Stimulated activated naive CD8-positive, alpha-beta T cell treated with anti-CD3 and anti-CD28 coated beads, Interleukin-15, amount 100 ng/mL, for 72 hours (primary cell): Measurements from ENCODE around the gene UNC119.
"Not testable (repeated sequence)": the region's sequence is repeated elsewhere in the genome, so short reads cannot be mapped to it uniquely, and the experiment has no call there.

Experiments
- ATAC-seq: fragments of 150-1000 bp; cut with Tn5 transposase; 2 replicates; pipeline ENCODE4 v1.10.0; 2021; ENCODE audit warnings: mild to moderate bottlenecking, moderate library complexity
- DNase-seq, 2 donors: peaks; one replicate each; pipeline ENCODE4 v3.0.0; 2021 to 2022
- H3K27ac Mint-ChIP-seq, 2 donors: one replicate each; pipeline ENCODE4 v1.8.0; 2022; ENCODE audit warnings: mild to moderate bottlenecking in 2 of 2, mixed read lengths in 2 of 2, moderate library complexity in 2 of 2
- H3K27me3 Mint-ChIP-seq: one replicate; pipeline ENCODE4 v1.8.0; 2022; ENCODE audit warnings: mixed read lengths
- H3K4me1 Mint-ChIP-seq: one replicate; pipeline ENCODE4 v1.8.0; 2022; ENCODE audit warnings: mild to moderate bottlenecking, mixed read lengths
- H3K4me3 Mint-ChIP-seq, 2 donors: one replicate each; pipeline ENCODE4 v1.8.0; 2022; ENCODE audit warnings: mild to moderate bottlenecking in 2 of 2, mixed read lengths in 2 of 2, moderate library complexity in 1 of 2
- H3K9me3 Mint-ChIP-seq, 2 donors: one replicate each; pipeline ENCODE4 v1.8.0; 2022; ENCODE audit warnings: mixed read lengths in 2 of 2

UNC119 gene

DNA sequence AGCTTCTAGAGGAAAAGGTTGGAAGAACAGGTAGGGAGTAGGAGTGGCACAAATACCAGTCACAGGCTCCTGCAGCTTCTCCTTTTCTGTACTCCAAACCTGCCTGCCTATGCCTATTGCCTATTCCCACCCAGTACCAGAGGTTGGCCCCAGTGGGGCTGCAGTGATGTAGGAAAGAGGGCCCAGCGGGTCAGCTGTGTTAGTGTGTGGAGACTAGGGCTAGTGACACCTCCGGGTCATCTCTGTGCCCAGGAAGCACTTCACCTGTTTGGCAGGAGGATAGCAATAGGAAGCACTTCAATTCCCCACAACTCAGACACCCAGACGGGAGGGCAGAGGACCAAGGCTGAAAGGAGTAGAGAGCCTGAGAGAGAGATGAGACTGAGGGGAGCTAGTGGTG, 23.6 kb upstream of the UNC119 start:
- not testable (repeated sequence) for H3K9me3 Mint-ChIP-seq, H3K27me3 Mint-ChIP-seq, ATAC-seq, DNase-seq
- Mint-ChIP-seq H3K27ac (peak overlapping the region in 1 of 2 donors; percentile 83), H3K4me1 (peaks cover 51% of the 10 kb centered on the region), H3K4me3 (peak overlapping the region; percentile 79 to 89)

DNA sequence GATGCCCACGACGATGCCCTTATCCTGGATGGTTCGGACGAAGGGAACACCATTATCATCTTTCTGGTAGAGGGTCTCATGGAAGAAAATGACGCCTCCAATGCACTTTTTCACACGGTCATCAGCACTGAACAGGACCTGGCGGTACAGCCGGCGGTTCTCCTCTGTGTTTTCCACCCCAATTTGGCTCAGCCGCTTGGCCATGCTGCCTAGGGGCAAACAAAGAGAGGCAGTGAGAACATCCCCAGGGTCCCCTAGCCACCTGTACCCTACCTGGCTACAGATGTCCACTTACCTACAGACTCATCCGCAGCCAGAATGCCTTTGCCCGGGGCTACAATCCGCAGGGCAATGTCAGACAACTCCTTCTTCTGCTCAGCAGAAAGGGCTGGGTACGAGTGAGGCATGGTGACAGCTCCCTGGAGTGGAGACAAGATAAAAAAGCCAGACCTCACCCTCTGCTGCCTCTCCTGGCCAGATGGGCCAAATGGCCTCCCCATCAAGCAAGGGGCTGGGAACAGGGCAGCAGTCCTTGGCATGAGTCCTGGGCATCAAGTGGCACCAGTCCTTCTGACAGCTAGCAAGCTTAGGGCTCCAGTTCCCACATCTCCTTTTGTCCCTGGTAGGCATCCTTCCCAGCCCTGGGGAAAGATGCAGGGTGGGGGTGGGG, 22.8 kb upstream of the UNC119 start:
- no peaks in the 10 kb centered on the region for H3K27me3 Mint-ChIP-seq
- no peak overlapping the region for H3K27ac Mint-ChIP-seq
- ATAC-seq (no peak), DNase-seq (no peak)
- H3K4me1 Mint-ChIP-seq: peaks cover 56% of the 10 kb centered on the region
- H3K9me3 Mint-ChIP-seq: no peaks in the 10 kb centered on the region
- H3K4me3 Mint-ChIP-seq: no peak overlapping the region

DNA sequence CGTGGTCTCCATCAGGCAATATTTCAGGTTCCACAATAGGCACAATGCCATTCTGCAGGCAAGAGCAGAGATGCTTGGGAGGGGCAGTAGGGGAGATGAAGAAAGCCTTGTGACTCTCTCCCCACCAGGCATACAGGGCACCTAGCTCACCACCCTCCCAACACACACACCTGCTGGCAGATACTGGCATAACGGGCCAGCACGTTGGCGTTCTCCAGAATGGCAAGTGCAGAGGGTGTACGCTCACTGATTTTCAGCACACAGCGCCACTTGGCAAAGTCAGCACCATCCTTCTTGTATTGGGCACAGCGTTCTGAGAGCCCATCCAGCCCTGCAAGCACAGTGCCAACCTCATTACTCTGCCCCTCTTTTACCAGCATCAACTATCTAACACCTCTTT, 22.1 kb upstream of the UNC119 start:
- Mint-ChIP-seq H3K4me1 (peaks cover 64% of the 10 kb centered on the region), H3K27me3 (no peaks in the 10 kb centered on the region), H3K4me3 (no peak overlapping the region), H3K27ac (no peak overlapping the region), H3K9me3 (no peaks in the 10 kb centered on the region)
- no peak for DNase-seq
- ATAC-seq: no peak

DNA sequence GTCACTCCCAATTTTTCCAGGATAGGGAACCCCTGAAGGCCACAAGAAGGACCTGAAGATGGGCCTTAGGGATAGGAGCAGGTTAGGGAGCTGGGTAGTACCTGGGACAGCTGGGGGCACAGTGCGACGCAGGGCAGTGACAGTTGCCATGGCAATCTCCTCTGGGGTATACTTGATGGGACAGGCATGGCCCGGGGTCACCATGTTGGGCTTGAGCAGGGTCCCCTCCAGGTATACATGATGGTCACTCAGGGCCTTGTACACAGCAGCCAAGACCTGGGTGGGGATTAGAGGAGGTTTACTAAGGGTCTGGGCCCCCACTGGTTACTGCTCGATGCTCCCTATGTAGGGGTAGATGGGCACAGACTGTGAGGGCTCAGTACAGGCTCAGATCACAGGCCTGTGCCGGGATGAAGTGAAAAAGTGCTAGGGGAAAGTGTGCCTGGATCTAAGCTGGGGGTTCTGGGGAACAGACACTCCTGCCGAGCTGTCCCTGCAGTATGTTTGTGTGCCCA, 21.6 kb upstream of the UNC119 start:
- Mint-ChIP-seq H3K27me3 (no peaks in the 10 kb centered on the region), H3K4me1 (peaks cover 66% of the 10 kb centered on the region), H3K4me3 (no peak overlapping the region), H3K9me3 (no peaks in the 10 kb centered on the region), H3K27ac (peak overlapping the region in 1 of 2 donors; percentile 22)
- DNase-seq: no peak
- ATAC-seq: no peak

DNA sequence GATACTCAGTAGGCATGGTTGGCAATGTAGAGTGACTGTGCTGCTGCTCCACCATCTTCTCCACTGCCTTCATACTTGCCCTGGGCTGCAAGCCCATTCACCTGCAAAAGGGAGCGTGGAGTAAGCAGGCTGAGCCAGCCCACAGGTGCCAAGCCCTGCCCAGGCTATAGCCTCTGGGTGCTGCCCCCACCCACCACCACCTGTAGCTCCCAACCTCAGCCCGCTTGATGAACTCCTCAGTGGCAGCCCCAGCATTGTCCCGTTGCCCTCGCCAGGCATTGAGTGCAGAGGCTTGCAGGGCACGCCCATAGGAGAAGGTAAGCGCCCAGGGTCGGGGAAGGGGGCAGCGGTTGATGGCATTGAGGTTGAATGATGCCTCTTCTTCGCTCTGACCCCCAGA, 21.1 kb upstream of the UNC119 start:
- no peak overlapping the region for H3K4me3 Mint-ChIP-seq
- DNase-seq: no peak
- no peak overlapping the region for H3K27ac Mint-ChIP-seq
- peaks cover 70% of the 10 kb centered on the region for H3K4me1 Mint-ChIP-seq
- no peaks in the 10 kb centered on the region for H3K9me3 Mint-ChIP-seq
- ATAC-seq: no peak
- H3K27me3 Mint-ChIP-seq: no peaks in the 10 kb centered on the region

DNA sequence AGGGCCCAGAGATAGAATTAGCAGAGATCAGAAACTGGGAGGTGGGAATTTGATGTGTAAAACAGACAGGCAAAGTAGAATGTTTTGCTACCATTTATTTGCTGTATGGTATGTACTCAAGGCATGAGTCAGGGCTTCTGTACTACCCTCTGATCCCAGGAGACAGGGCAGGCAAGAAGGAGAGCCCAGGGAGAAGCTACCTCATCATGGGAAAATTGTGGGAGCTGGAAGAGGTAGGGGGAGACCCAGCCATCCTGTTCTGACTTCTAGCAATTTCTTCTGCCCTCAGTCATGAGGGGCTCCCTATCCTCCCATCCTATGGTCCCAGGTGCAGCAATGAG, 20.6 kb upstream of the UNC119 start:
- Mint-ChIP-seq H3K27me3 (no peaks in the 10 kb centered on the region), H3K9me3 (no peaks in the 10 kb centered on the region), H3K4me1 (peaks cover 75% of the 10 kb centered on the region), H3K4me3 (no peak overlapping the region), H3K27ac (no peak overlapping the region)
- no peak for ATAC-seq
- no peak for DNase-seq

DNA sequence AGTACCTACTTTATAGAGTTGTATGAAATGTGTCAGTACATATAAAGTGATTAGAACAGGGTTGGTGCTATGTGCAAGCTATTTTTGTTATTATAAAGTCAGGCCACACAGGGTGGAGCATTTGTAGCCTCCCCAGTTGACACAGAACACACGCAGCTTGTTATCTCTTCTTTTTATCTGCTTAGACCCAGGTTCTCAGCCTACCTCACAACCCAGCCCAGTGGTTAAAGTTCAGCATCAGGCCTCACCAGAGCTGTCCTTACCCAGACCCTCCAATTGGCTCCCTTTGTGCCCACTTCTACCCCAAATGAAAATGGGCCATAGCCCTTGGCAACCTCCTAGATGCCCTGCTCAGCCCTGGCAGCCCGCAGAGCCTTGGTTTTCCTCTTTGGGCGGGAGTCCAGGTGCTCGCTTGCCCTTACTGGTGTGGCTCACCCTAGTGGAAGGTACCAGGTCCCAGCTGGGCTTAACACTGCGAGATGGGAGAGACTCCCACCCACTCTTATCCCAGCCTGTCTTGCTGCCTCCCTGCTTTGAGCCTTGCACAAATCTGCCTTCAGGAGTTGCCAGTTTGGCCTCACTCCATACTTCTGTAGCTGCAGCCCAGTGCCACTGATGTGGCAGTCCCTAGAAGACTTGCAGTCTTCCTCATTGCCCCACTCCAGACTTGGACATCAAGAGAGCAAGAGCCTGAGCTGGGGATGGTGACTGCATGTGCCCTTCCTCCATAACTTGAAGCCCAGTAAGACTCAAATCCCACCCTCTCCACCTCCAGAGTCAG, 20.0 kb upstream of the UNC119 start:
- Mint-ChIP-seq H3K4me1 (peaks cover 80% of the 10 kb centered on the region), H3K27me3 (no peaks in the 10 kb centered on the region), H3K27ac (peak overlapping the region in 1 of 2 donors; percentile 50), H3K9me3 (no peaks in the 10 kb centered on the region), H3K4me3 (peak overlapping the region; percentile 95 to 96)
- DNase-seq: no peak
- ATAC-seq: no peak

DNA sequence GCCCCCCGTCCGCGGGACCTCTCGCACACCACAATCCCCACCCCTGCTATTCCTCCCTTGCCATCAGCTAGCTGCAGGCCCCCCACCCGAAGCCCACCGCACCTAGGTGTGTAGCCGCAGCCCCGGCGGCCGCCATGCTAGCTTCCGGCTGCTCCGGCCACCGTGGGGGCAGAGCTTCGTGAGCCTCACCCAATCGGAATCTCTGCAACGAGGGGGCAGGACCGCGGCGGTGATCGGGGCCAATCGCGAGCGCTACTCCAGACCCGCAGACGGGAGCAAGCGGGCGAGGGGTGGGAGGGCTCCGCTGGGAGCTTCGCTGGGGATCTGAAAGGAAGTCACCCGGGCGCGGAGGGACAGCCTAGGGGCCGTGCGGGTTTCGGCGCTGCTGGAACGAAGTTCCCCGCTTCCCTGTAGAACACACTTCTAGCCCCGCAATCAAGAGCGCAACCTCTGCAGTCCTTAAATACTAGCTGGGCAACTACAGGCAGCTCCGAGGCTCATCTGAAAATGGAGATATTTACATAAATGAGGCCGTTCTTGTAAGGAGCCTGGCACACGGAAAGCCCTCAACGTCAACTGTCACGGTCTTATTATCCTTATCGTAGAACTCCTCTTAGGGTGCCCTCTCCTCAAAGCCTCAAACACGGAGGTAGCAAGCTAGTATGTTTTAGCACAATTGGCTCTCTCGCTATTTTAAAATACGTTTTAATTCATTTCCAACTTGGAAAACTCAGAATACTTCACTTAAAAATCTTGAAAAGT, 19.1 kb upstream of the UNC119 start, which contains the start of gene PIGS:
TSS of gene PIGS (minus strand) at position 164 of the 762 bp plus-strand sequence. CDS start at position 136, 28 bp downstream.
- Mint-ChIP-seq H3K9me3 (no peaks in the 10 kb centered on the region), H3K27ac (peak within 1 kb of the TSS; percentile 94 to 97), H3K27me3 (no peaks in the 10 kb centered on the region), H3K4me1 (peaks cover 79% of the 10 kb centered on the region), H3K4me3 (peak within 1 kb of the TSS; percentile 95 to 96)
- DNase-seq: peak; percentile 90 to 92
- ATAC-seq: peak; percentile 99

DNA sequence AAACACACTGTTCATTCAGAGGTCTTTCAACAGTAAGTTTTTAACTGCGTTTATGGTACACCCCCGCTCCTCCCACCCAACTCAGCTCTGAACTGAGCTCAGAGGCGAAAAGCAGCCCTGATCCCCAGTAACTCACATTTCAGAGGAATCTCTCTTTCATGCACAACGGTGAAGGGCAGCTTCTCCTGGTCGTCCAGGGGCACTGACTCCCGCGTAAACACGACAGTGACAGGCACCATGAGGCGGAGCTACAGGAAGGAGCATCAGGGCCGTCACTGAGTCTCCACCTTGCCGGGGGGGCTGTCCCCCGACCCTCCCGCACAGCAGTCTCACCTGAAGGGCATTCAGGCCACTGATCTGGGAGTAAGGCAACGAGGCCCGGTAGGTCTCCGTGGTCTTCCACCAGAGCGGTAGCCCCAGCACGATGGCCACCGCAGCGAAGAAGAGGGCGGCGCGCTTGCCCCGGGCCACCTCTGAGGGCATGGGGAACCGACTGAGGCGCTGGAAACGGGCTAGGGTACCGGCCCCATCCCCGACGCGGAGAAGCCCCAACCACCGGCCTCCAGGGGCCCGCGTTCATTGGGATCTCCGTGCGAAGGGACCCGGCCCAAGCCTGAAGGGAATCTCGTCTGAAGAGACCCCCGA, 18.4 kb upstream of the UNC119 start:
- H3K27ac Mint-ChIP-seq: peak overlapping the region; percentile 94 to 97
- DNase-seq (peak in 1 of 2 donors; percentile 49), ATAC-seq (peak; percentile 63)
- peaks cover 72% of the 10 kb centered on the region for H3K4me1 Mint-ChIP-seq
- peak overlapping the region; percentile 95 to 96 for H3K4me3 Mint-ChIP-seq
- H3K27me3 Mint-ChIP-seq: no peaks in the 10 kb centered on the region
- H3K9me3 Mint-ChIP-seq: no peaks in the 10 kb centered on the region

DNA sequence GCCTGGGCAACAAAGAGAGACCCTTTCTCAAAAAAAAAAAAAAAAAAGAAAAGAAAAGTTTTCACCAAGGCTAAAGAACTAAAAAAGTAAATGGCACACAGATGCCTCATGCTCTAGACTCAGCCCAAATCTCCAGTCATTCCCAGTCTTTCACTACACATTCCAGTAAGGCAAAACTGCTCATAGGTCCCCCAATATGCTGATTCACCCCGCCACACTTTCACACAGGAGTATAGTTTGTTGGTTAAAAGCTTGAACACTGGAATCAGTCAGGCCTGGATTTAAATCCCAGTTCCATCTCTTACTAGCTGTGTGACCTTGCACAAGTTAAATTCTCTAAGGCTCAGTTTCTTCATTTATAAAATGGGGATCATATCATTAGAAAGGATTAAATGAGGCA, 17.0 kb upstream of the UNC119 start:
- no peaks in the 10 kb centered on the region for H3K9me3 Mint-ChIP-seq
- H3K4me3 Mint-ChIP-seq: peak overlapping the region in 1 of 2 donors; percentile 95
- DNase-seq (no peak), ATAC-seq (no peak)
- peaks cover 65% of the 10 kb centered on the region for H3K4me1 Mint-ChIP-seq
- no peaks in the 10 kb centered on the region for H3K27me3 Mint-ChIP-seq
- no peak overlapping the region for H3K27ac Mint-ChIP-seq

DNA sequence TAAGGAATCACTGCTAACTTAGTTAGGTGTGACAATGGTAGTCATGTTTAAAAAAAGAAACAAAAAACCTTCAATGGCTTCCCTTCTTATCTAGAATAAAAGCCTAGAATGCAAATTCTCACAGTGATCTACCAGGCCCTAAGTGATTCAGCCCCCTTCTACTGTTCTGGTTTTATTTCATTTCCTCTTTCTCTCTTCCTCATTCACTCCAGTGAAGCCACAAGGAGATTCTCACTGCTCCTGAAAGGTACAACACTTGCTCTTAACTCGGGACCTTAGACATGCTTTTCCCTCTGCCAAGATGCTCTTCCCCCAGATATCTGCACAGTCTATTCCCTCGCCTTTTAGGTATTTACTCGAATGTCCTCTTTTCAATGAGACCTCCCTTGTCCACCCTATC, 15.2 kb upstream of the UNC119 start:
- ATAC-seq: no peak
- peaks cover 50% of the 10 kb centered on the region for H3K4me1 Mint-ChIP-seq
- no peak overlapping the region for H3K27ac Mint-ChIP-seq
- DNase-seq: no peak
- H3K9me3 Mint-ChIP-seq: no peaks in the 10 kb centered on the region
- H3K4me3 Mint-ChIP-seq: no peak overlapping the region
- no peaks in the 10 kb centered on the region for H3K27me3 Mint-ChIP-seq

DNA sequence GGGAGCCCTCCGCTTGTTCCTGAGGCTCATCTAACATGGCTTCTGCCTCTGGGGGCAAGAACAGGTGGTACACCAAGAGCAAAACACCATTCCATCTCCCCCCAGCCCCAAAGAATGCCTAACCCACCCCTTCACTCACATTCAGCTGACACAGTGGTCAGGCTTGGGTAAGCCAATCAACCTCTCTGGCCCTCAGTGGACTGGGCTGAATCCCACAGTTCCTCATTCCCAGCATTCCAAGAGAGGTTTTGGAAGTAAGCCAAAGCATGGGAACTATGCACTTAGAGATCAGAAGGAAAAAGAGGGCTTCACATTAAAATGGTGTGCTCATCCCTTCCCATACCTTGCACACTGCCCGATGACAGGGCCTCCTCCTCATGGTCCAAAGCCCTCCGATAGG, 11.1 kb upstream of the UNC119 start:
- Mint-ChIP-seq H3K27me3 (no peaks in the 10 kb centered on the region), H3K4me1 (peaks cover 23% of the 10 kb centered on the region), H3K4me3 (no peak overlapping the region), H3K9me3 (no peaks in the 10 kb centered on the region), H3K27ac (no peak overlapping the region)
- ATAC-seq: no peak
- no peak for DNase-seq

DNA sequence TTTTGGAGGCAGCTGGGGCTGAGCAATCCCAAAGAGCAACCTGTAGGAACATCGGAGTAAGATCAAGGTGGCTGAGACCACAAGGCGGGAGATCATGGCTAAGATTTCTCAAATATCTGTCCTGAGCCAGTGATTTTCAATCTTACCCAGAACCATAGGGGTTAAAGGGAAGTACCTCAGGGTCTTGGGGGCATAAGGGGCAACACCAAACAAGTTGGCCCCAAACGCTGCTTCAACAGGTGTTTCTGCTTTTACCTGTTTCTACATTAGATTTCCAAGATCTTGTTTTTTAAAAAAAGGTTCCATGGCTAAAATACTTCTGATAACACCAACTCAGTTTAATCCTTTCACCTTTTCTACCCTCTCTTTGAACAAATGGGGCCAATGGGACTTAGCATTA, 2.6 kb upstream of the UNC119 start:
- H3K9me3 Mint-ChIP-seq: no peaks in the 10 kb centered on the region
- DNase-seq: no peak
- H3K4me1 Mint-ChIP-seq: peaks cover 37% of the 10 kb centered on the region
- H3K4me3 Mint-ChIP-seq: no peak overlapping the region
- no peaks in the 10 kb centered on the region for H3K27me3 Mint-ChIP-seq
- H3K27ac Mint-ChIP-seq: no peak overlapping the region
- ATAC-seq: no peak

DNA sequence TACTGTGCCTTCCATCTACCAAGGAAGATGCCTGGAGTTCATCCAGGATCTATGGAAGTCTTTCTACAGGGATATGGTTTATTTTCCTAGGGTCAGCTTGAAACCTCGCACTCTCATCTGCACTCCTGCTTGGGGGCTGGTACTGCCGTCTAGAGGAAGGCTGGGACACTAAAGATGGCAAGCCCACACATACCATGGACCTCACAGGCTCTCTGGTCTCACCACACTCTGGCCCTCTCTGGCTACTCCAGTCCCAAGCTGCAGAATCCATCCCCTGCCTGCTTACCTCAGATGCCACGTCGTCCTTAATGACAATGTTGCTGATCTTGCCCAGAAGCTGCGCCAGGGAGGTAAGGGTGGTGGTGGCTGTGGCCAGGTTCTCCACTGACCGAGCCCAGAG, 2.1 kb upstream of the UNC119 start:
- no peaks in the 10 kb centered on the region for H3K9me3 Mint-ChIP-seq
- no peak overlapping the region for H3K27ac Mint-ChIP-seq
- H3K27me3 Mint-ChIP-seq: no peaks in the 10 kb centered on the region
- H3K4me3 Mint-ChIP-seq: no peak overlapping the region
- ATAC-seq (no peak), DNase-seq (no peak)
- H3K4me1 Mint-ChIP-seq: peaks cover 41% of the 10 kb centered on the region

DNA sequence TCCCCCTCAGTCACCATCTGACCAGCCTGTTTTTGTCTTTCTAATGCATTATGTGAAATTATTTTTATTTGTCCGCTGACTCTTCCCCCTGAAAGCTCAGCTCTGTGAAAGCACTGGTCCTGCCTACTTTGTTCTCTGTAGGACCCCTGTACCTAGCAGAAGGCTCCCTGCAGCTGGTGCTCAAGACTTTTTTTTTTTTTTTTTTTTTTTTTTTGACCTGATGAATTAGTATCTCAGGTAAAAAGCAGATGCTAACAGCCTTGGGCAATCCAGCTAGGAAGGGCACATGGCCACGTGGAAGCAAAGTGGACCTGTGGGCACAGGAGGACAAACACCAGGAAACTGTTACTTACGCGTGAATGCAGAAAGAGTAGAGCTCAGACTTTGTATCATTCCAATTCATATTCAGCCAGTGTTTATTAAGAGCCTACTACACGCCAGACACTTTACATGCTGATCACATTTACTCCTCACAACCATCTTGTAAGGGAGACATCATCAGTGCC, 629 bp upstream of the UNC119 start:
- DNase-seq (no peak), ATAC-seq (no peak)
- no peaks in the 10 kb centered on the region for H3K9me3 Mint-ChIP-seq
- H3K4me3 Mint-ChIP-seq: peak overlapping the region; percentile 83 to 96
- no peaks in the 10 kb centered on the region for H3K27me3 Mint-ChIP-seq
- peak overlapping the region; percentile 16 to 63 for H3K27ac Mint-ChIP-seq
- peaks cover 56% of the 10 kb centered on the region for H3K4me1 Mint-ChIP-seq
